Daoy (cell line): Measurements from ENCODE around the gene PALM. TPM values are rescaled to one million over a fixed set of nuclear protein-coding genes. Genes with fewer than 3 reads are reported as not detected.

Experiments
- DNase-seq: peaks from one replicate; pipeline ENCODE4 v3.0.0-alpha.2; 2015; ENCODE audit warnings: low read depth
- total RNA-seq: library from RNA; depleted of rRNA; stranded (reverse); fragments of >200 nt; shearing (Covaris generic); gene quantifications from 2 replicates; pipeline ENCODE4 v1.2.3, GENCODE V29; 2014; rRNA removed

PALM gene
- total RNA-seq, 1 experiment from 2014 or later: 1.1 TPM

- no peak for DNase-seq
Measured at GRCh38 chr19:782878-783668, 74.3 kb downstream of the PALM start.

DNA sequence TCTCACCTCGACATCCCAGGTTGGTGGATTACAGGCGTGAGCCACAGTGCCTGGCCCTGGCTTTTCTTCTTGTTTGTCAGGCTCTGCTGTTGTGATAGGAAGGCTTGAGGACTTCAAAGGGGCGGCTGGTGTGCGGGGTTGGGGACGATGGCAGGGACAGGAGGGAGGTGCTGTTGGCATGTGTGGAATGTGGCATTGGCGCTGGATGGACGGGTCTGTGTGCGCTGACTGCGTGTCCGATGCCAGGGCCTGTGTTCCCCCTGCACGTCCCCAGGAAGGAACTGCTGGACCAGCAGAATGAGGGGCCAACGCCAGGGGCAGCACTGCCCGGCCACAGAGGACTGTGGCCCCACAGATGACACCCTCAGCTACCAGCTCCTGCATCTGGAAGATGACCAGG lies 75.8 kb downstream of the PALM start:
- no peak for DNase-seq

- no peak for DNase-seq
Measured at GRCh38 chr19:787536-787935, 78.8 kb downstream of the PALM start.

- DNase-seq: no peak
Measured at GRCh38 chr19:788686-788982, 79.9 kb downstream of the PALM start.

- peak; percentile 29 for DNase-seq
Measured at GRCh38 chr19:788983-789700, 80.4 kb downstream of the PALM start.

DNA sequence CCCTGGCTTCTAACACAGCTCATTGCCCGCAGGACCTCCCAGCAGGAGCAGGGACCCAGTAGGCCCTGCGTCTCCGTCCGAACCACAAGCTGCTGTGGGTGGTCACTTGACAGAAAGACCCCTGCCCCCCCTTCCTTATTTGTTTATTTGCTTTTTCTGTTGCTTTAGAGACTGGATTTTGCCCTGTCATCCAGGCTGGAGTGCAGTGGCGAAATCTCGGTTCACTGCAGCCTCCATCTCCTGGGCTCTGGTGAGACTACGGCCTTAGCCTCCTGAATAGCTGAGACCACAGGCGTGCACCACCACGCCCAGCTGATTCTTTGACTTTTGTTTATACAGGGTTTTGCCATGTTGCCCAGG lies 80.9 kb downstream of the PALM start:
- DNase-seq: no peak

GRCh38 chr19:791007-791566 lies 82.4 kb downstream of the PALM start:
- DNase-seq: no peak

DNA sequence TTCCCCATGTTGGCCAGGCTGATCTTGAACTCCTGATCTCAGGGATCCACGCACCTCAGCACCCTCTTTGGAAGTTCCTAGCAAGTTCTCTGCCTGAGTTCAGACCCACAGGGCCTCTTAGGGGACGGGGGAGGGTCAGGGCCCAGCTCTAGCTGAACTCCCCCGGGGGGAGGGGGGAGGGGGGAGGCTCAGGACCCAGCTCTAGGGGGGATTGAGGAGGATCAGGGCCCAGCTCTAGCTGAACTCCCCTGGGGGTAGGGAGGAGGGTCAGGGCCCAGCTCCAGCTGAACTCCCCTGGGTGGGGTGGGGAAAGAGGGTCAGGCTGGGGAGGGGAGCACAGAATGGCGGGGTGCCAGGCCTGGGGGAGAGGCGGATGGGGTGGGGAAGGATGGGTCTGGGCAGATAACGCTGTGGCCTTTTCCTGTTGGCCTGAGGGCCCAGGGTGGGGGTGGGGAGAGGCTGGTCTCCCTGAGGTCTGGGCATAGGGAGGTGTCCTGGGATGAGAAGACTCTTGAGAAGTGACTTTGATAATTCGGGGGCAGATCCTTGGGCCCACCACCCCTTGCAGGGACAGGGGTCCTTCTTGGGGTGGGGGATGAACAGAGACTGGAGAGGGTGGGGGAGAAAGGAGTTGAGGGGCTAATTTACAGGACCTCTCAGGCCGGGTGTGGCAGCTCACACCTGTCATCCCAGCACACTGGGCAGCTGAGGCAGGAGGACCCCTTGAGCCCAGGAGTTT lies 83.0 kb downstream of the PALM start:
- DNase-seq: no peak

GRCh38 chr19:792306-792885 lies 83.7 kb downstream of the PALM start:
- no peak for DNase-seq

GRCh38 chr19:793806-794205 lies 85.1 kb downstream of the PALM start:
- DNase-seq: no peak

DNA sequence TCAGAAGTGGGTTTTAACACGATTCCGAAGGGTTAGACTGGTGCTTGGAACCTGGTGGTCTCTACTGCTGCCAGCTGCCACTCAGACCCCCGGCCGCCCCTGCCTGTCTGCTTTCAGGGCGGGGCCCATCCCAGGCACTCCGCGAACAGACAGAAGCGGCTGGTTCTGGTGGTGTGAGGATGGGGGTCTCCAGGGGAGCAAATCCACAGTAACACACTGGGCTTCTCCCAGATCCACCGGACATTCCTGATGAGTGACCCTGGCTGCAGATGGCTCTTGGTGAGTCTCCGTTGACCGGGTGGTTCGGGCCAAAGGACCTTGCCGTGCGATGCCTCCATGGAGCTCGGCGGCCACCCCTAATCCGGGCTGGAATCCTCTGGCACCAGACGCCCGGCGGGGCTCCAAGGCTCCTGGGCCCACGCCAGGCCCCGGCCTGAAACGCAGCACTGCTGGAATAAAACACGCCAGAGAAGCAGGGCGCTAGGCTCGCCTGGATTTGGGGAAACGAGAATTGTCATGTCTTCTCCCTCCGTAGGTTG lies 86.4 kb downstream of the PALM start:
- no peak for DNase-seq

DNA sequence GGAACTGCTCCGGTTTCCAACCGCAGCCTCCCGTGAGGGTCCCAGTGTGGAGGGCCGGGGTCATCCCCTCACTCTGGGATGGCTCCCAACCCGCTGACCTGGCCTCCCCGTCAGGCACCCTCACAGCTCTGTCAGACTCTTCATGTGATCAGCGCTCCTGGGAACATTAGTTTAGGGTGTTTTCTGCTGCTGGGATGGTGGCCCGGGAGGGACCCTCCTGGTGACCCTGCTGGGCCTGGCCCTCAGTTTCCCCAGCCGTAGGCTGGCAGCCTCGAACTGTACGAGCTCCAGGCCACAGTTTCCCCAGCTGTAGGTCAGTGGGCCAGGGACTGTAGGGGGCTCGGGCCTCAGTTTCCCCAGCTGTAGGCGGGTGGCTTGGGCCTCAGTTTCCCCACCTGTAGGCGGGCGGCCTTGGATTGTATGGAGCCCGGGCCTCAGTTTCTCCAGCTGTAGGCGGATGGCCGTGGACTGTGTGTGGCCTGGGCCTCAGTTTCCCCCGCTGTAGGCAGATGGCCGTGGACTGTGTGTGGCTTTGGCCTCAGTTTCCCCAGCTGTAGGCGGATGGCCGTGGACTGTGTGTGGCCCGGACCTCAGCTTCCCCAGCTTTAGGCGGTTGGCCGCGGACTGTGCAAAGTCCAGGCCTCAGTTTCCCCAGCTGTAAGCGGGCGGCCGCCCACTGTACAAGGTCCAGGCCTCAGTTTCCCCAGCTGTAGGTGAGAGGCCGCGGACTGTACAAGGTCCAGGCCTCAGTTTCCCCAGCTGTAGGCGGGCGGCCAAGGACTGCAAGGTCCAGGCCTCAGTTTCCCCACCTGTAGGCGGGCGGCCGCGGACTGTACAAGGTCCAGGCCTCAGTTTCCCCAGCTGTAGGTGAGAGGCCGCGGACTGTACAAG lies 87.2 kb downstream of the PALM start:
- no peak for DNase-seq

DNA sequence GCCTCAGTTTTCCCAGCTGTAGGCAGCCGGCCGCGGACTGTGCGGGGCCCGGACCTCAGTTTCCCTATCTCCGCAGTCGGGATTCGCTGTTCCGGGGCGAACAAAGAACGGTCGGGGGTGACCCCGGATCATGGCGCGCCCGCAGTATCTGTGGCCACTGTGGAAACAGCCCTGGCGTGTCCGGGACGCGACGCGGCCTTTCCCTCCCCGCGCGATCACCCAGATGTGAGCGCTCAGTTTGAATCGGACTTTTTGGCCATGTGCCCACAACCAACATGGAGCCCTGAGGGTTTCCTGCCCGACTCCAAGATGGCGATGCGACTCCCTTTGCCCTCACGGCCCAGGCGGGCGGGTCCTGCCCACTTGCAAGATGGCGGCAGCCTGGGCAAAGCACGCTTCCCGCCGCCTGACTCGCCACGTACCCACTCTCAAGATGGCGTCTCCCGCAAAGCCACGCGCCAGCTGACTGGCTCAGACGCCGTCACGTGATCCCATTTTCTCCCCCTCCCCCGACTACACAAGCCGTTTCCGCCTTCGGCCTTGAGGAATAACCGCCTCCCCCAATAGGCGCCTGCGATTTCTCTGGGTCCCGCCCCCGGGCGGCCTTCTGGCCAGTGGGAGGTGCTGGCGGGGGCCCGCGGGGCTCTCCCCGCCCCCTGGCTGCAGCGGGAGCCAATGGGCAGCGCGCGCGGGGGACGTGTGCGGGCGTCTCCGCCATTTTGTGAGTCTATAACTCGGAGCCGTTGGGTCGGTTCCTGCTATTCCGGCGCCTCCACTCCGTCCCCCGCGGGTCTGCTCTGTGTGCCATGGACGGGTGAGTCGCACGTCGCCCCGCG lies 88.2 kb downstream of the PALM start, which contains the start of gene PTBP1:
Gene PTBP1 (plus strand): TSS at position 761 of the 836 bp plus-strand sequence. CDS start 46 bp downstream, at position 807.
- DNase-seq: peak; percentile 100

Other genes with a start within 250 kb of the PALM start
- gene SHC2, start 247.9 kb upstream of the PALM start, total RNA-seq: 0.11 TPM in 1 of 2 replicates, not detected in the other
- not detected in 2 replicates for gene MADCAM1, start 212.4 kb upstream of the PALM start, total RNA-seq
- 54.9 and 58.9 TPM in 2 replicates for gene TPGS1, start 201.4 kb upstream of the PALM start, total RNA-seq
- 105 and 108 TPM in 2 replicates for gene CDC34, start 177.2 kb upstream of the PALM start, total RNA-seq
- gene GZMM, start 164.9 kb upstream of the PALM start, total RNA-seq: 4.2 and 5.5 TPM in 2 replicates
- 501 and 514 TPM in 2 replicates for gene BSG, start 136.3 kb upstream of the PALM start, total RNA-seq
- 0.09 and 0.97 TPM in 2 replicates for gene HCN2, start 119.1 kb upstream of the PALM start, total RNA-seq
- 92.3 and 96.8 TPM in 2 replicates for gene POLRMT, start 75.4 kb upstream of the PALM start, total RNA-seq
- gene FGF22, start 69.1 kb upstream of the PALM start, total RNA-seq: not detected in 2 replicates
- gene RNF126, start 45.7 kb upstream of the PALM start, total RNA-seq: 58.2 and 62.7 TPM in 2 replicates
- 104 and 119 TPM in 2 replicates for gene FSTL3, start 32.5 kb upstream of the PALM start, total RNA-seq
- not detected in 2 replicates for gene PRSS57, start 13.5 kb upstream of the PALM start, total RNA-seq
- gene MISP, start 42.2 kb downstream of the PALM start, total RNA-seq: 1.5 and 2.0 TPM in 2 replicates
- 205 and 246 TPM in 2 replicates for gene PTBP1, start 88.5 kb downstream of the PALM start, total RNA-seq
- 0.11 and 1.2 TPM in 2 replicates for gene PLPPR3, start 113.0 kb downstream of the PALM start, total RNA-seq
- not detected in 2 replicates for gene AZU1, start 118.9 kb downstream of the PALM start, total RNA-seq
- not detected in 2 replicates for gene PRTN3, start 132.1 kb downstream of the PALM start, total RNA-seq
- not detected in 2 replicates for gene ELANE, start 143.4 kb downstream of the PALM start, total RNA-seq
- gene CFD, start 150.7 kb downstream of the PALM start, total RNA-seq: 5.7 and 18.2 TPM in 2 replicates
- 20.4 and 25.9 TPM in 2 replicates for gene MED16, start 184.3 kb downstream of the PALM start, total RNA-seq
- gene RNU6-9, start 184.5 kb downstream of the PALM start, total RNA-seq: not detected in 2 replicates
- gene R3HDM4, start 204.3 kb downstream of the PALM start, total RNA-seq: 35.8 and 40.8 TPM in 2 replicates
- gene KISS1R, start 208.4 kb downstream of the PALM start, total RNA-seq: not detected in 2 replicates
- 5.9 and 12.0 TPM in 2 replicates for gene ARID3A, start 217.1 kb downstream of the PALM start, total RNA-seq